ENCODE measurements around the gene APRT.

GRCh38 chr16:88784856-88785105 lies 26.9 kb downstream of the APRT start:
- no peak for TF ChIP-seq CTCF (IDR thresholded peaks at IDR 0.05; ENCODE audit: low read length)
- TF ChIP-seq EZH2 (IDR thresholded peaks at IDR 0.05; ENCODE audit: borderline replicate concordance, low read length): no peak

Measured in OCI-LY1 (cell line).